DND-41 (cell line): ENCODE data around the gene MICAL2.

Experiments used
- EZH2 ChIP-seq: IDR thresholded peaks from 3 replicates; pipeline ENCODE4 v1.6.1; 2012; ENCODE audit warnings: borderline replicate concordance, low read depth, mild to moderate bottlenecking, moderate library complexity, low read length, inconsistent platforms; ENCODE audit not compliant: severe bottlenecking
- TF ChIP-seq, protein P1 (sequence below): IDR thresholded peaks from 2 replicates; pipeline ENCODE4 v1.5.1; 2012; ENCODE audit warnings: borderline replicate concordance, low read length, moderate library complexity, mild to moderate bottlenecking; ENCODE audit not compliant: poor library complexity, severe bottlenecking; ENCODE audit errors: extremely low read depth

GRCh38 chr11:12085371-12086251 lies 24.8 kb upstream of the MICAL2 start:
- TF ChIP-seq, protein P1, sequence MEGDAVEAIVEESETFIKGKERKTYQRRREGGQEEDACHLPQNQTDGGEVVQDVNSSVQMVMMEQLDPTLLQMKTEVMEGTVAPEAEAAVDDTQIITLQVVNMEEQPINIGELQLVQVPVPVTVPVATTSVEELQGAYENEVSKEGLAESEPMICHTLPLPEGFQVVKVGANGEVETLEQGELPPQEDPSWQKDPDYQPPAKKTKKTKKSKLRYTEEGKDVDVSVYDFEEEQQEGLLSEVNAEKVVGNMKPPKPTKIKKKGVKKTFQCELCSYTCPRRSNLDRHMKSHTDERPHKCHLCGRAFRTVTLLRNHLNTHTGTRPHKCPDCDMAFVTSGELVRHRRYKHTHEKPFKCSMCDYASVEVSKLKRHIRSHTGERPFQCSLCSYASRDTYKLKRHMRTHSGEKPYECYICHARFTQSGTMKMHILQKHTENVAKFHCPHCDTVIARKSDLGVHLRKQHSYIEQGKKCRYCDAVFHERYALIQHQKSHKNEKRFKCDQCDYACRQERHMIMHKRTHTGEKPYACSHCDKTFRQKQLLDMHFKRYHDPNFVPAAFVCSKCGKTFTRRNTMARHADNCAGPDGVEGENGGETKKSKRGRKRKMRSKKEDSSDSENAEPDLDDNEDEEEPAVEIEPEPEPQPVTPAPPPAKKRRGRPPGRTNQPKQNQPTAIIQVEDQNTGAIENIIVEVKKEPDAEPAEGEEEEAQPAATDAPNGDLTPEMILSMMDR, result no peak
- no peak for TF ChIP-seq EZH2
